SU-DHL-6 (cell line): ENCODE results near the gene PPP1R8.
"Not testable (repeated sequence)": the region's sequence is repeated elsewhere in the genome, so short reads cannot be mapped to it uniquely, and the experiment has no call there.

Source experiments
- H2AFZ ChIP-seq: fragments of 200-600 bp; sonication (generic); 2 replicates; pipeline ENCODE4 v1.6.1; 2014; ENCODE audit warnings: low read depth, mild to moderate bottlenecking, moderate library complexity, mixed read lengths, antibody characterized with exemption, low read length; ENCODE audit not compliant: severe bottlenecking
- H3F3A ChIP-seq: fragments of 200-600 bp; shearing (Covaris generic); 2 replicates; pipeline ENCODE4 v1.6.0; 2016; ENCODE audit warnings: antibody characterized with exemption, mild to moderate bottlenecking; ENCODE audit not compliant: insufficient read depth
- H3K27ac ChIP-seq: fragments of 200-600 bp; sonication (generic); 2 replicates; pipeline ENCODE4 v1.5.1; 2016; ENCODE audit warnings: low read depth, mild to moderate bottlenecking, low read length, moderate library complexity, mixed read lengths
- H3K27me3 ChIP-seq: fragments of 200-600 bp; sonication (generic), shearing (Covaris generic); 2 replicates; pipeline ENCODE4 v1.6.0; 2014; ENCODE audit warnings: mild to moderate bottlenecking, low read length
- H3K36me3 ChIP-seq: fragments of 200-600 bp; sonication (generic); 2 replicates; pipeline ENCODE4 v1.6.1; 2014; ENCODE audit warnings: mild to moderate bottlenecking, low read length, mixed read lengths
- H3K4me2 ChIP-seq: fragments of 300-600, 200-600 bp; shearing (Covaris generic), sonication (generic); 2 replicates; pipeline ENCODE4 v1.6.0; 2014; ENCODE audit warnings: low read length, low read depth, mild to moderate bottlenecking; ENCODE audit not compliant: poor library complexity, severe bottlenecking
- H3K4me3 ChIP-seq: fragments of 200-600 bp; sonication (generic); 2 replicates; pipeline ENCODE4 v1.5.1; 2014; ENCODE audit warnings: antibody characterized with exemption, low read length, mild to moderate bottlenecking, mixed read lengths; ENCODE audit not compliant: insufficient read depth, poor library complexity, severe bottlenecking
- H3K79me2 ChIP-seq: fragments of 200-600 bp; sonication (generic); 2 replicates; pipeline ENCODE4 v1.6.1; 2014; ENCODE audit warnings: mild to moderate bottlenecking, low read length, moderate library complexity; ENCODE audit not compliant: insufficient read depth
- H3K9ac ChIP-seq: fragments of 200-600 bp; sonication (generic); 2 replicates; pipeline ENCODE4 v1.7.0; 2014; ENCODE audit warnings: mild to moderate bottlenecking, low read length
- H3K9me2 ChIP-seq: fragments of 200-600 bp; sonication (generic); replicated peaks from 2 replicates; pipeline ENCODE4 v1.6.1; 2014; ENCODE audit warnings: low read length; ENCODE audit not compliant: insufficient read depth
- H3K9me3 ChIP-seq: fragments of 200-600 bp; sonication (generic); 2 replicates; pipeline ENCODE4 v1.6.1; 2014; ENCODE audit warnings: low read length, mixed read lengths; ENCODE audit not compliant: insufficient read depth
- H4K20me1 ChIP-seq: fragments of 200-600 bp; sonication (generic); 2 replicates; pipeline ENCODE4 v1.6.1; 2014; ENCODE audit warnings: low read depth, mild to moderate bottlenecking, antibody characterized with exemption, low read length, moderate library complexity, mixed read lengths
- CTCF ChIP-seq: fragments of 200-600 bp; sonication (generic); IDR thresholded peaks from one replicate; pipeline ENCODE4 v1.5.1; 2017; ENCODE audit warnings: antibody characterized with exemption, mild to moderate bottlenecking, low read length, moderate library complexity; ENCODE audit not compliant: insufficient read depth, poor library complexity, severe bottlenecking
- EZH2phosphoT487 ChIP-seq: fragments of 200-600 bp; sonication (generic), shearing (Covaris generic); conservative IDR thresholded peaks from 2 replicates; pipeline ENCODE4 v1.6.1; 2018; ENCODE audit warnings: mild to moderate bottlenecking, antibody characterized with exemption, low read length, moderate library complexity, mixed read lengths

PPP1R8 gene

GRCh38 chr1:27807385-27807784 is 23.2 kb upstream of the PPP1R8 start:
- no peak overlapping the region for H2AFZ ChIP-seq
- H3K4me2 ChIP-seq: no peak overlapping the region
- TF ChIP-seq EZH2phosphoT487: no peak
- TF ChIP-seq CTCF: no peak
- H3K4me3 ChIP-seq: no peak overlapping the region
- H4K20me1 ChIP-seq: no peaks in the 10 kb centered on the region
- H3F3A ChIP-seq: peaks cover 9% of the 10 kb centered on the region; the same call in 1 of the 2 replicates
- H3K9me2 ChIP-seq: no peaks in the 10 kb centered on the region
- H3K9ac ChIP-seq: no peak overlapping the region
- no peak overlapping the region for H3K27ac ChIP-seq
- no peaks in the 10 kb centered on the region for H3K9me3 ChIP-seq
- no peaks in the 10 kb centered on the region for H3K27me3 ChIP-seq
- peaks cover 19% of the 10 kb centered on the region; the same call in 1 of the 2 replicates for H3K36me3 ChIP-seq
- no peaks in the 10 kb centered on the region for H3K79me2 ChIP-seq

- not testable (repeated sequence) for H3K4me3 ChIP-seq, H3K27me3 ChIP-seq, H3F3A ChIP-seq, H3K9me3 ChIP-seq, H3K79me2 ChIP-seq, H2AFZ ChIP-seq, H3K4me2 ChIP-seq, H3K9me2 ChIP-seq, H4K20me1 ChIP-seq, H3K27ac ChIP-seq, H3K9ac ChIP-seq
- H3K36me3 ChIP-seq: peaks cover 13% of the 10 kb centered on the region; the same call in 1 of the 2 replicates
Observed at GRCh38 chr1:27808131-27808530, 22.5 kb upstream of the PPP1R8 start.

DNA sequence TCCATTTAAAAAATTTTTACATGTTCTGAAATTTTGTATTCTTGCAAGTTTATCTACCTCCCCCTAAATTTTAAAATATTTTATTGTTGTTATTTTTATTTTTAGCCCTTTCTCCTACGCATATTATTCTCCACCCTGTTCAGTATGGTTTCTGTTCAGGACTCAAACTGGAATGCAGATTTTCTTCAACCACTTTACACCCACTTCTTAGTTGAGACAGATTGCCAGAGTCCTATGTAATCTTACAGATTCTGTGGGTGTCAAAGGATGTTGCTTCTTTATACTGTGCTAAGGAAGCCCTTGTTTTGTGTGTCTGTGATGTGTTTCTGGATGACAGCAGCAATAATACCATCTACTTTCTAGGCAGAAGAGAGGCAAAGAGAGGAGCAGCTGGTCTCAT is 20.7 kb upstream of the PPP1R8 start:
- TF ChIP-seq EZH2phosphoT487 (no peak), CTCF (no peak)
- Histone ChIP-seq H3K27me3 (no peaks in the 10 kb centered on the region), H3K79me2 (no peaks in the 10 kb centered on the region), H3K9me2 (no peaks in the 10 kb centered on the region), H3K36me3 (peaks cover 12% of the 10 kb centered on the region; the same call in 1 of the 2 replicates), H3K4me3 (no peak overlapping the region), H2AFZ (no peak overlapping the region), H3K9me3 (no peaks in the 10 kb centered on the region), H3F3A (peaks cover 9% of the 10 kb centered on the region; the same call in 1 of the 2 replicates), H3K4me2 (no peak overlapping the region), H4K20me1 (no peaks in the 10 kb centered on the region), H3K9ac (no peak overlapping the region), H3K27ac (no peak overlapping the region)

GRCh38 chr1:27811741-27812500 is 18.7 kb upstream of the PPP1R8 start:
- TF ChIP-seq CTCF (no peak), EZH2phosphoT487 (no peak)
- no peaks in the 10 kb centered on the region for H4K20me1 ChIP-seq
- 0 out of 2 replicates have a peak, but pooled peaks cover 5% of the 10 kb centered on the region for H3F3A ChIP-seq
- no peak overlapping the region for H3K4me3 ChIP-seq
- no peak overlapping the region for H3K27ac ChIP-seq
- H2AFZ ChIP-seq: no peak overlapping the region
- H3K4me2 ChIP-seq: no peak overlapping the region
- H3K27me3 ChIP-seq: no peaks in the 10 kb centered on the region
- no peaks in the 10 kb centered on the region for H3K36me3 ChIP-seq
- H3K79me2 ChIP-seq: no peaks in the 10 kb centered on the region
- no peaks in the 10 kb centered on the region for H3K9me2 ChIP-seq
- H3K9me3 ChIP-seq: no peaks in the 10 kb centered on the region
- no peak overlapping the region for H3K9ac ChIP-seq
